GM13976 (cell line): ENCODE data around the gene CRYAB.

Experiments used
- DNase-seq: peaks from one replicate; pipeline ENCODE4 v3.0.0; 2012; ENCODE audit warnings: low spot score
- CTCF ChIP-seq: IDR thresholded peaks from 2 replicates; pipeline ENCODE4 v1.5.1; 2012; ENCODE audit warnings: borderline replicate concordance, mild to moderate bottlenecking; ENCODE audit not compliant: insufficient read depth; ENCODE audit errors: extremely low read depth, missing control alignments, control extremely low read depth
- in situ Hi-C: fragments of 300-500 bp; cut with MboI; formaldehyde crosslinking; loops from one replicate; pipeline ENCODE4 v1.12.0; 2022; ENCODE audit warnings: low sequenced_read_pairs, mixed read lengths, inconsistent platforms; ENCODE audit not compliant: unreplicated experiment

CRYAB gene

DNA sequence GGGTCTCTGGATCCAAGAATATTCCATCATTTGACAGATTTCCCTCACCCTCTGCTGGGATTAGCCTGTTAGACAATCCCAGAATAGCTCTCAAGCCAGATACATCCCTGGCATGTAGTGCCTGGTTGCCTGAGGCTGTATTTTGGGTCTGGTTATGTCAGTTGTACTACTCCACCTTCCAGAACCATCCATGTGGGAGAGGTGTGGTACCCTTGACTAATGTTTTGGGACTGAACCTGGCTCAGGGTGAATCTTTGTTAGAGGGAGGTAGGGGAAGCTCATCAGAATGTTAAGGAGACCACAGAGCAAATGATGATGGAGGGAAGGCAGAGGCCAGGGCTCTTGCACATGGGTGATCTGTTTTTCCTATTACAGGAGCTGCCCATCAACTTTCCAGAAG is 12.4 kb upstream of the CRYAB start:
- TF ChIP-seq CTCF: no peak
- DNase-seq: no peak
- in situ Hi-C loops: no loop called here

GRCh38 chr11:111923351-111923788 is 11.8 kb upstream of the CRYAB start:
- DNase-seq: no peak
- no peak for TF ChIP-seq CTCF
- in situ Hi-C loops: no loop called here

DNA sequence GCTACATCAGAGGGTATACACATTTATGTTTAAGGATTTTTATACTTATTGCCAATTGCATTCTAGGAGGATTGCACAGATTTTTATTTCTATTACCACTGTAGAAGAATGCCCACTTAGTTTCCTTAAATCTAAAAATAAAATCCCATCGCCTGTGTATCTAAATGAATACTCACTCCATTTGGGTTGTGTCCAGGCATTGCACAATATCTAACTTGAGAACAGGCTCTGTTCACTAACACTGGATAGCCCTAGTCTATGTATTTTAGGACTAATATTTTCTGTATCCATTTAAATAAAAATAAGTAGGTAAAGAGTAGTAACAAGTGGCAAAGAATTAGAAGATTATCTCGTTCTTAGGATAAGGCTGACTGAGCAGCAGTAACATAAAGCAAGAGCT is 11.2 kb upstream of the CRYAB start:
- no peak for DNase-seq
- no peak for TF ChIP-seq CTCF
- in situ Hi-C loops: no loop called here

GRCh38 chr11:111921541-111922230 is 10.1 kb upstream of the CRYAB start:
- no peak for TF ChIP-seq CTCF
- in situ Hi-C loops: no loop called here

DNA sequence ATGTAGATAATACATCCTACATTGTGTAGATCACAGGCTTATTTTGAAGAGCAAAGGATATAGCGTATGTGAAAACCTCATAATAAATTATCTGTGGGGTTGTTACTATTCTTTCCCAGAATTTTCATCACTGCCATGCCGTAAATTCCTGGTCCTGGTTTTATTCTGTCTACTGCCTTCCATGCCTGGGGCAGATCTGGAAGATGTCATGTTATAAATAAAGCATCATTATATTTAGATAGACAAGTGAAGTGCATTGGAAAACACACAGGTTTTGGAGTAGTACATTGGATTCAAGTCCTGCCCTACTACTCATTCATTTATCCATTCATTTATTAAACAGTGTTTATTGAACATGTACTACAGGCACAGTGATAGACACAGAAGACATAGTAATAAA is 9.3 kb upstream of the CRYAB start:
- no peak for DNase-seq
- in situ Hi-C loops: no loop called here
- no peak for TF ChIP-seq CTCF

More at GRCh38 chr11:111921541-111922230, 10.1 kb upstream of the CRYAB start:
- no peak for DNase-seq

GRCh38 chr11:111918390-111919256 is 7.1 kb upstream of the CRYAB start, which contains the start of gene C11orf52:
TSS of gene C11orf52 (plus strand) at chr11:111918913. CDS start at chr11:111918973, 60 bp downstream.
- no peak for TF ChIP-seq CTCF
- in situ Hi-C loops: no loop called here
- no peak for DNase-seq
